HG02610 (cell line): ENCODE data around the gene STEAP4.

Experiments
- ATAC-seq: cut with Tn5 transposase; IDR thresholded peaks from one replicate; pipeline ENCODE4 v1.9.1; 2021; ENCODE audit warnings: mild to moderate bottlenecking, moderate library complexity; ENCODE audit not compliant: unreplicated experiment

The STEAP4 gene

GRCh38 chr7:88314061-88314491, 7.4 kb upstream of the STEAP4 start:
- ATAC-seq = no peak

- ATAC-seq = no peak
Observed at GRCh38 chr7:88312061-88312663, 5.5 kb upstream of the STEAP4 start.

- ATAC-seq = no peak
Observed at GRCh38 chr7:88311675-88312036, 5.0 kb upstream of the STEAP4 start.

GRCh38 chr7:88310956-88311674, 4.4 kb upstream of the STEAP4 start:
- ATAC-seq = no peak

GRCh38 chr7:88309819-88310218, 3.1 kb upstream of the STEAP4 start:
- no peak for ATAC-seq

GRCh38 chr7:88307823-88308222, 1.1 kb upstream of the STEAP4 start:
- ATAC-seq = no peak

- no peak for ATAC-seq
Observed at GRCh38 chr7:88307412-88307811, 718 bp upstream of the STEAP4 start.

GRCh38 chr7:88305044-88305443, 1.6 kb downstream of the STEAP4 start:
- no peak for ATAC-seq

- ATAC-seq = no peak
Observed at GRCh38 chr7:88302486-88302885, 4.2 kb downstream of the STEAP4 start.

- no peak for ATAC-seq
Observed at GRCh38 chr7:88301924-88302323, 4.8 kb downstream of the STEAP4 start.

GRCh38 chr7:88300401-88300945, 6.2 kb downstream of the STEAP4 start:
- no peak for ATAC-seq

GRCh38 chr7:88299126-88299525, 7.6 kb downstream of the STEAP4 start:
- no peak for ATAC-seq

- ATAC-seq = no peak
Observed at GRCh38 chr7:88293866-88294265, 12.8 kb downstream of the STEAP4 start.

GRCh38 chr7:88291398-88292173, 15.1 kb downstream of the STEAP4 start:
- ATAC-seq = no peak

GRCh38 chr7:88290491-88290890, 16.2 kb downstream of the STEAP4 start:
- ATAC-seq = no peak

GRCh38 chr7:88289564-88290025, 17.1 kb downstream of the STEAP4 start:
- no peak for ATAC-seq

GRCh38 chr7:88281749-88282148, 24.9 kb downstream of the STEAP4 start:
- no peak for ATAC-seq

- no peak for ATAC-seq
Observed at GRCh38 chr7:88280801-88281200, 25.9 kb downstream of the STEAP4 start.

GRCh38 chr7:88279323-88279722, 27.4 kb downstream of the STEAP4 start:
- ATAC-seq = no peak

- no peak for ATAC-seq
Observed at GRCh38 chr7:88278881-88279280, 27.8 kb downstream of the STEAP4 start.

- ATAC-seq = no peak
Observed at GRCh38 chr7:88276605-88277153, 30.0 kb downstream of the STEAP4 start.
